A549 (cell line): Measurements from ENCODE around the gene TXNL4B.

Source experiments
- CBX2 ChIP-seq: fragments of 200-600 bp; sonication (generic); IDR thresholded peaks from 2 replicates; pipeline ENCODE4 v1.6.1; 2016; ENCODE audit warnings: low read depth, mild to moderate bottlenecking, borderline replicate concordance
- CTCF ChIP-seq: fragments of >200 bp; sonication (Bioruptor Twin); formaldehyde crosslinking; IDR thresholded peaks from 3 replicates; pipeline ENCODE4 v1.5.1; 2016
- JUNB ChIP-seq: fragments of >200 bp; sonication (Bioruptor Twin); formaldehyde crosslinking; IDR thresholded peaks from 2 replicates; pipeline ENCODE4 v1.6.1; 2016
- MAX ChIP-seq: IDR thresholded peaks from 2 replicates; pipeline ENCODE4 v1.6.1; 2012
- POLR2A ChIP-seq: IDR thresholded peaks from 2 replicates; pipeline ENCODE4 v1.6.1; 2012; ENCODE audit warnings: mild to moderate bottlenecking, low read length
- REST ChIP-seq: fragments of 200-600 bp; sonication (generic); IDR thresholded peaks from 2 replicates; pipeline ENCODE4 v1.6.1; 2016; ENCODE audit warnings: antibody characterized with exemption, mild to moderate bottlenecking, moderate library complexity
- SREBF2 ChIP-seq: fragments of 450-650 bp; IDR thresholded peaks from 2 replicates; pipeline ENCODE4 v1.6.1; 2014; ENCODE audit warnings: mild to moderate bottlenecking, moderate library complexity

- TF ChIP-seq CTCF (no peak), CBX2 (no peak), POLR2A (no peak), SREBF2 (no peak), MAX (no peak), JUNB (no peak), REST (no peak)
These were observed 35.3 kb upstream of the TXNL4B start for GRCh38 chr16:72128701-72129100.
